WERI-Rb-1 (cell line): ENCODE measurements around the gene ATP1B1.
A peak's percentile ranks its signal among the peaks of the same experiment; 100 is the strongest.

ENCODE experiments used
- DNase-seq: peaks from one replicate; pipeline ENCODE4 v3.0.0-alpha.2; 2020
- H3K27ac ChIP-seq: fragments of 250-450 bp; sonication (Bioruptor Pico); 2 replicates; pipeline ENCODE4 v1.5.1; 2020; ENCODE audit warnings: mild to moderate bottlenecking, moderate library complexity
- H3K27me3 ChIP-seq: fragments of 250-450 bp; sonication (Bioruptor Pico); 2 replicates; pipeline ENCODE4 v1.5.1; 2021; ENCODE audit warnings: mild to moderate bottlenecking, low read depth, moderate library complexity; ENCODE audit not compliant: insufficient read depth, severe bottlenecking
- H3K36me3 ChIP-seq: fragments of 250-450 bp; sonication (Bioruptor Pico); 2 replicates; pipeline ENCODE4 v1.5.1; 2020; ENCODE audit warnings: mild to moderate bottlenecking, moderate library complexity
- H3K4me3 ChIP-seq: 2 replicates; pipeline ENCODE4 v1.5.1; 2011; ENCODE audit warnings: low read depth, mild to moderate bottlenecking, control low read depth, low read length
- H3K9me3 ChIP-seq: fragments of 250-450 bp; sonication (Bioruptor Pico); 2 replicates; pipeline ENCODE4 v1.5.1; 2021; ENCODE audit warnings: mild to moderate bottlenecking, moderate library complexity; ENCODE audit not compliant: severe bottlenecking
- CTCF ChIP-seq: IDR thresholded peaks from 2 replicates; pipeline ENCODE4 v1.5.1; 2011; ENCODE audit warnings: low read depth, mild to moderate bottlenecking, control low read depth, inconsistent platforms, low read length

Gene ATP1B1

GRCh38 chr1:169105087-169105433, 1.4 kb upstream of the ATP1B1 start:
- H3K27me3 ChIP-seq = no peaks in the 10 kb centered on the region
- peak overlapping the region; percentile 43; the same call in 1 of the 2 replicates for H3K4me3 ChIP-seq
- H3K36me3 ChIP-seq = no peaks in the 10 kb centered on the region
- TF ChIP-seq CTCF = no peak
- H3K9me3 ChIP-seq = no peaks in the 10 kb centered on the region
- H3K27ac ChIP-seq = no peak overlapping the region
- no peak for DNase-seq

GRCh38 chr1:169105434-169106094, 926 bp upstream of the ATP1B1 start:
- TF ChIP-seq CTCF = no peak
- peak overlapping the region; percentile 43 for H3K4me3 ChIP-seq
- H3K27ac ChIP-seq = peak overlapping the region; percentile 97
- no peaks in the 10 kb centered on the region for H3K27me3 ChIP-seq
- H3K9me3 ChIP-seq = no peaks in the 10 kb centered on the region
- DNase-seq = peak; percentile 83
- H3K36me3 ChIP-seq = no peaks in the 10 kb centered on the region

GRCh38 chr1:169106921-169107602, 572 bp downstream of the ATP1B1 start:
- H3K27me3 ChIP-seq = no peaks in the 10 kb centered on the region
- DNase-seq = no peak
- peak overlapping the region; percentile 97 for H3K27ac ChIP-seq
- no peaks in the 10 kb centered on the region for H3K9me3 ChIP-seq
- H3K36me3 ChIP-seq = no peaks in the 10 kb centered on the region; the same call in 1 of the 2 replicates
- TF ChIP-seq CTCF = no peak
- peak overlapping the region; percentile 69 for H3K4me3 ChIP-seq

GRCh38 chr1:169107603-169108208, 1.2 kb downstream of the ATP1B1 start:
- no peak for TF ChIP-seq CTCF
- Histone ChIP-seq H3K27ac (no peak overlapping the region), H3K4me3 (peak overlapping the region; percentile 69), H3K27me3 (no peaks in the 10 kb centered on the region), H3K9me3 (no peaks in the 10 kb centered on the region), H3K36me3 (no peaks in the 10 kb centered on the region; the same call in 1 of the 2 replicates)
- DNase-seq = no peak

GRCh38 chr1:169108223-169108622, 1.7 kb downstream of the ATP1B1 start:
- H3K9me3 ChIP-seq = no peaks in the 10 kb centered on the region
- no peaks in the 10 kb centered on the region; the same call in 1 of the 2 replicates for H3K36me3 ChIP-seq
- H3K27ac ChIP-seq = no peak overlapping the region
- H3K4me3 ChIP-seq = no peak overlapping the region
- no peaks in the 10 kb centered on the region for H3K27me3 ChIP-seq
- DNase-seq = no peak
- no peak for TF ChIP-seq CTCF
